A549 (cell line): ENCODE measurements around the gene KIF14. TPM values are rescaled to one million over a fixed set of nuclear protein-coding genes. Genes with fewer than 3 reads are reported as not detected.

Experiments used
- ATAC-seq, 2 experiments: fragments of 200-7000 bp in 1 of 2; fragments of >200 bp in 1 of 2; cut with Nextera tagmentation in 1 of 2; cut with Tn5 transposase in 1 of 2; 3 replicates each; pipeline versions ENCODE4 v1.8.0 to v1.9.1; 2018 to 2020; ENCODE audit warnings: mild to moderate bottlenecking in 1 of 2, moderate library complexity in 1 of 2
- CTCF ChIA-PET: fragments of 300-600 bp; sonication (Branson Sonifier 250); formaldehyde crosslinking; extraction: SDS; loops from one replicate; lab custom pipeline; 2021; ENCODE audit warnings: antibody characterized with exemption, inconsistent platforms; lab: Yijun Ruan, JAX
- POLR2A ChIA-PET: fragments of 350-600 bp; formaldehyde crosslinking; extraction: SDS; loops from one replicate; lab custom pipeline; 2021; ENCODE audit warnings: antibody characterized with exemption, inconsistent platforms; lab: Yijun Ruan, JAX
- DNase-seq, 2 experiments: peaks; one replicate each; pipeline versions ENCODE4 v3.0.0 to v3.0.0-alpha.2; 2011 to 2016; ENCODE audit warnings: low read depth in 1 of 2, low spot score in 1 of 2
- FAIRE-seq: peaks from 2 replicates; lab custom pipeline; 2011; peaks lifted over from hg19 to GRCh38; lab: Jason Lieb, UNC
- H3K27ac ChIP-seq, 2 experiments: fragments of >200 bp; sonication (Bioruptor Twin); formaldehyde crosslinking; 3 replicates each; pipeline ENCODE4 v1.5.1; 2016 to 2017
- H3K4me1 ChIP-seq: fragments of >200 bp; sonication (Bioruptor Twin); formaldehyde crosslinking; 3 replicates; pipeline ENCODE4 v1.6.1; 2016
- H3K4me2 ChIP-seq: fragments of >200 bp; sonication (Bioruptor Twin); formaldehyde crosslinking; 3 replicates; pipeline ENCODE4 v1.6.1; 2016
- H3K4me3 ChIP-seq: fragments of >200 bp; sonication (Bioruptor Twin); formaldehyde crosslinking; 3 replicates; pipeline ENCODE4 v1.5.1; 2016
- H3K9me3 ChIP-seq: fragments of >200 bp; sonication (Bioruptor Twin); formaldehyde crosslinking; 3 replicates; pipeline ENCODE4 v1.6.1; 2016
- BHLHE40 ChIP-seq: IDR thresholded peaks from 2 replicates; pipeline ENCODE4 v1.6.1; 2012; ENCODE audit warnings: low read depth, low read length, inconsistent platforms
- CHD4 ChIP-seq: fragments of 200-600 bp; sonication (generic); IDR thresholded peaks from 2 replicates; pipeline ENCODE4 v1.6.1; 2016; ENCODE audit warnings: antibody characterized with exemption, mild to moderate bottlenecking, borderline replicate concordance
- ELK1 ChIP-seq: fragments of 150-350 bp; IDR thresholded peaks from 2 replicates; pipeline ENCODE4 v1.6.1; 2014; ENCODE audit warnings: low read depth, mild to moderate bottlenecking, low read length
- HES2 ChIP-seq: fragments of >200 bp; sonication (Bioruptor Twin); formaldehyde crosslinking; IDR thresholded peaks from 2 replicates; pipeline ENCODE4 v1.6.1; 2016
- JUN ChIP-seq, 2 experiments: fragments of >200 bp; sonication (Bioruptor Twin); formaldehyde crosslinking; IDR thresholded peaks; 2 replicates in 1 of 2; 3 replicates in 1 of 2; pipeline ENCODE4 v1.6.1; 2016 to 2017
- JUNB ChIP-seq: fragments of >200 bp; sonication (Bioruptor Twin); formaldehyde crosslinking; IDR thresholded peaks from 2 replicates; pipeline ENCODE4 v1.6.1; 2016
- NFE2L2 ChIP-seq: fragments of 150-350 bp; conservative IDR thresholded peaks from 2 replicates; pipeline ENCODE4 v1.6.1; 2014; ENCODE audit warnings: low read length
- PBX3 ChIP-seq: IDR thresholded peaks from 2 replicates; pipeline ENCODE4 v1.6.1; 2012
- RCOR1 ChIP-seq: fragments of 150-350 bp; IDR thresholded peaks from 2 replicates; pipeline ENCODE4 v1.6.1; 2014; ENCODE audit warnings: antibody characterized with exemption, low read length, low read depth
- REST ChIP-seq: fragments of 200-600 bp; sonication (generic); IDR thresholded peaks from 2 replicates; pipeline ENCODE4 v1.6.1; 2016; ENCODE audit warnings: antibody characterized with exemption, mild to moderate bottlenecking, moderate library complexity
- SREBF2 ChIP-seq: fragments of 450-650 bp; IDR thresholded peaks from 2 replicates; pipeline ENCODE4 v1.6.1; 2014; ENCODE audit warnings: mild to moderate bottlenecking, moderate library complexity
- TFCP2L1 ChIP-seq: fragments of 250-450 bp; sonication (Bioruptor Pico); IDR thresholded peaks from 2 replicates; pipeline ENCODE4 v1.5.0; 2021; ENCODE audit warnings: mild to moderate bottlenecking
- WGBS: methylation state at CpG from one replicate; pipeline ENCODE4 v1.1.6; 2017; ENCODE audit errors: missing lambda C conversion rate; 5-methylcytosine and 5-hydroxymethylcytosine counted together
- polyA plus RNA-seq, 4 experiments: library from polyadenylated mRNA; depleted of rRNA in 3 of 4; stranded (reverse); fragments of >200 nt; fragmentation: RNase III in 1 of 4; extraction: RNeasy Plus Mini Kit Qiagen cat#74134 plus additional on column Dnase treatment in 1 of 4; gene quantifications; 2 replicates in 3 of 4; 3 replicates in 1 of 4; pipeline ENCODE4 v1.2.3, GENCODE V29; 2011 to 2017

Gene KIF14
- polyA plus RNA-seq, 2 of the 4 experiments (the other 2 are of a cell fraction), result 13.0 to 20.4 TPM

- POLR2A ChIA-PET, result interaction anchor here (2.1 kb wide), 1 partner anchor 10 kb away, joined by 12 read pairs; the partner anchor contains the start of gene DDX59
- CTCF ChIA-PET, result interaction anchor here (1.2 kb wide), 1 partner anchor 23 kb away, joined by 3 read pairs; no protein-coding TSS in a partner anchor
- ATAC-seq, result peak; percentile 8 to 70; a peak in 4 of 6 replicates
- 0 out of 6 replicates have a peak overlapping the region, but pooled peaks of 1 of the 2 experiments have one; percentile 6 for H3K27ac ChIP-seq
- DNase-seq, result no peak
- no peak overlapping the region for H3K4me3 ChIP-seq
- H3K9me3 ChIP-seq, result no peaks in the 10 kb centered on the region
- TF ChIP-seq NFE2L2 (no peak), JUNB (no peak), BHLHE40 (no peak), PBX3 (no peak), SREBF2 (no peak), RCOR1 (no peak)
- TF ChIP-seq, all 56 proteins: peak for 0
- Histone ChIP-seq H3K4me1 (peaks cover 10% of the 10 kb centered on the region), H3K4me2 (no peak overlapping the region; the same call in 2 of the 3 replicates)
- FAIRE-seq, result no peak
- WGBS, result 75% methylated on average over 1 of the region's 1 CpG
These were observed 38.7 kb upstream of the KIF14 start for GRCh38 chr1:200659269-200659668.

- POLR2A ChIA-PET, result interaction anchor here (0.7 to 2.1 kb wide), 2 partner anchors 7 to 11 kb away, joined by 7 to 12 read pairs; partner anchors contain the start of gene DDX59
- TF ChIP-seq HES2, result no peak
- no peak for TF ChIP-seq ELK1
- no peak for TF ChIP-seq TFCP2L1
- no peak for TF ChIP-seq CHD4
- no peak for TF ChIP-seq REST
- CTCF ChIA-PET, result interaction anchor here (0.9 to 1.2 kb wide), 2 partner anchors 14 to 22 kb away, joined by 3 to 5 read pairs; no protein-coding TSS in a partner anchor
These were observed 37.7 kb upstream of the KIF14 start for GRCh38 chr1:200658037-200658818.

GRCh38 chr1:200654660-200655059 is 34.1 kb upstream of the KIF14 start:
- ATAC-seq, result no peak
- ChIA-PET CTCF (no interaction called here), POLR2A (no interaction called here)
- H3K9me3 ChIP-seq, result no peaks in the 10 kb centered on the region
- WGBS, result 94% methylated on average over 5 of the region's 5 CpGs
- H3K27ac ChIP-seq, result no peak overlapping the region
- no peak overlapping the region for H3K4me2 ChIP-seq
- H3K4me3 ChIP-seq, result no peak overlapping the region
- FAIRE-seq, result no peak
- no peak for DNase-seq
- TF ChIP-seq JUN (IDR thresholded peaks at IDR 0.05), result no peak
- peaks cover 8% of the 10 kb centered on the region for H3K4me1 ChIP-seq

More at GRCh38 chr1:200658037-200658818, 37.7 kb upstream of the KIF14 start:
- Histone ChIP-seq H3K4me2 (no peak overlapping the region), H3K4me3 (no peak overlapping the region), H3K4me1 (peaks cover 10% of the 10 kb centered on the region), H3K9me3 (no peaks in the 10 kb centered on the region), H3K27ac (no peak overlapping the region)
- ATAC-seq (no peak), FAIRE-seq (no peak), DNase-seq (no peak)
- WGBS, result 87% methylated on average over 2 of the region's 4 CpGs
